Liver (tissue), 3 donors: Measurements from ENCODE around the gene ZSCAN12.

Experiments used
- ATF3 ChIP-seq: IDR thresholded peaks from 2 replicates; pipeline ENCODE4 v1.6.1; 2016; ENCODE audit warnings: antibody characterized with exemption
- CTCF ChIP-seq: fragments of 150-350 bp; IDR thresholded peaks from 2 replicates; pipeline ENCODE4 v1.5.1; 2017; ENCODE audit warnings: improper control_type of control experiment, low read depth, low read length; ENCODE audit not compliant: missing input control
- EGR1 ChIP-seq, 2 donors: IDR thresholded peaks; 2 replicates each; pipeline ENCODE4 v1.6.1; 2016 to 2018; ENCODE audit warnings: antibody characterized with exemption in 2 of 2, low read depth in 2 of 2
- FOXA1 ChIP-seq: IDR thresholded peaks from 2 replicates; pipeline ENCODE4 v1.6.1; 2016; ENCODE audit warnings: antibody characterized with exemption
- GABPA ChIP-seq, 2 donors: IDR thresholded peaks in 1 of 2; conservative IDR thresholded peaks in 1 of 2; 2 replicates each; pipeline ENCODE4 v1.6.1; 2016; ENCODE audit warnings: antibody characterized with exemption in 2 of 2, mild to moderate bottlenecking in 1 of 2, moderate library complexity in 1 of 2
- JUND ChIP-seq, 2 donors: IDR thresholded peaks; 2 replicates each; pipeline ENCODE4 v1.6.1; 2016; ENCODE audit warnings: antibody characterized with exemption in 2 of 2
- MAX ChIP-seq: IDR thresholded peaks from 2 replicates; pipeline ENCODE4 v1.6.1; 2016; ENCODE audit warnings: antibody characterized with exemption
- RAD21 ChIP-seq, 2 donors: IDR thresholded peaks; 2 replicates each; pipeline ENCODE4 v1.6.1; 2016; ENCODE audit warnings: antibody characterized with exemption in 2 of 2, mild to moderate bottlenecking in 2 of 2
- REST ChIP-seq: IDR thresholded peaks from 2 replicates; pipeline ENCODE4 v1.6.1; 2016; ENCODE audit warnings: antibody characterized with exemption, mild to moderate bottlenecking
- RXRA ChIP-seq, 2 donors: IDR thresholded peaks; 2 replicates each; pipeline ENCODE4 v1.6.1; 2017 to 2018; ENCODE audit warnings: antibody characterized with exemption in 2 of 2, mild to moderate bottlenecking in 1 of 2
- SP1 ChIP-seq: IDR thresholded peaks from 2 replicates; pipeline ENCODE4 v1.6.1; 2018; ENCODE audit warnings: antibody characterized with exemption, mild to moderate bottlenecking
- TAF1 ChIP-seq: conservative IDR thresholded peaks from 2 replicates; pipeline ENCODE4 v1.6.1; 2016; ENCODE audit warnings: antibody characterized with exemption, mild to moderate bottlenecking
- YY1 ChIP-seq: IDR thresholded peaks from 2 replicates; pipeline ENCODE4 v1.6.1; 2016; ENCODE audit warnings: antibody characterized with exemption, mild to moderate bottlenecking
- ZBTB33 ChIP-seq: IDR thresholded peaks from 2 replicates; pipeline ENCODE4 v1.6.1; 2016; ENCODE audit warnings: antibody characterized with exemption
- donor health status: healthy.
- donor health status: healthy.

- no peak for TF ChIP-seq CTCF
- no peak for TF ChIP-seq ATF3
- no peak for TF ChIP-seq YY1
- TF ChIP-seq TAF1, result no peak
- no peak for TF ChIP-seq MAX
- TF ChIP-seq JUND (IDR thresholded peaks at IDR 0.05), result no peak
- TF ChIP-seq SP1, result no peak
- no peak for TF ChIP-seq RXRA (IDR thresholded peaks at IDR 0.05)
- TF ChIP-seq GABPA (IDR thresholded peaks at IDR 0.05 in 1 of 2, conservative IDR thresholded peaks at IDR 0.05 in 1 of 2), result no peak
- TF ChIP-seq RAD21 (IDR thresholded peaks at IDR 0.05), result no peak
- TF ChIP-seq FOXA1, result no peak
- TF ChIP-seq REST, result no peak
- no peak for TF ChIP-seq EGR1 (IDR thresholded peaks at IDR 0.05; ENCODE audit: low read depth in 2 of 2)
- TF ChIP-seq ZBTB33, result no peak
Observed at GRCh38 chr6:28334286-28335039, 65.1 kb downstream of the ZSCAN12 start.
